ENCODE measurements around the gene EBF3. TPM values are rescaled to one million over a fixed set of nuclear protein-coding genes. Genes with fewer than 3 reads are reported as not detected.

Gene EBF3
- polyA plus RNA-seq, 1 experiment, result 0.32 TPM

DNA sequence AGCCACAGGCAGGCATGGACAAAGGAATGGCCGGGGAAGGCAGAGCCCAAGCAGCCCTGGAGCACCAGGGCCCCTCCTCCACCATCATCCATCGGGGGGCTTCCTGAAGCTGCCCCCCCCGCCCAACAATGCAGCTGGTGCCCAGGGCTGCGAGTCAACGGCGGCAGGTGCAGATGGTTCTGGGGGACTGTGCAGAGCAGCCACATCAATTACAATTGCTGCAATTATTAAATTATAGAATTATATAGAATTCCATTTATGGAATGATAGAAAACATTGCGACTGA is 28.3 kb downstream of the EBF3 start:
- POLR2A ChIA-PET, result no interaction called here
- no peak for TF ChIP-seq CTCF (IDR thresholded peaks at IDR 0.05; ENCODE audit: insufficient read depth, low read depth, low read length)
- CTCF ChIA-PET, result no interaction called here
- Histone ChIP-seq H3K27me3 (ENCODE audit: control insufficient read depth, insufficient read depth, low read length) (no peaks in the 10 kb centered on the region), H3K4me3 (ENCODE audit: low read depth, low read length) (no peak overlapping the region), H3K36me3 (ENCODE audit: control insufficient read depth, insufficient read depth, low read length) (no peaks in the 10 kb centered on the region)
- DNase-seq (ENCODE audit: low read depth), result no peak

DNA sequence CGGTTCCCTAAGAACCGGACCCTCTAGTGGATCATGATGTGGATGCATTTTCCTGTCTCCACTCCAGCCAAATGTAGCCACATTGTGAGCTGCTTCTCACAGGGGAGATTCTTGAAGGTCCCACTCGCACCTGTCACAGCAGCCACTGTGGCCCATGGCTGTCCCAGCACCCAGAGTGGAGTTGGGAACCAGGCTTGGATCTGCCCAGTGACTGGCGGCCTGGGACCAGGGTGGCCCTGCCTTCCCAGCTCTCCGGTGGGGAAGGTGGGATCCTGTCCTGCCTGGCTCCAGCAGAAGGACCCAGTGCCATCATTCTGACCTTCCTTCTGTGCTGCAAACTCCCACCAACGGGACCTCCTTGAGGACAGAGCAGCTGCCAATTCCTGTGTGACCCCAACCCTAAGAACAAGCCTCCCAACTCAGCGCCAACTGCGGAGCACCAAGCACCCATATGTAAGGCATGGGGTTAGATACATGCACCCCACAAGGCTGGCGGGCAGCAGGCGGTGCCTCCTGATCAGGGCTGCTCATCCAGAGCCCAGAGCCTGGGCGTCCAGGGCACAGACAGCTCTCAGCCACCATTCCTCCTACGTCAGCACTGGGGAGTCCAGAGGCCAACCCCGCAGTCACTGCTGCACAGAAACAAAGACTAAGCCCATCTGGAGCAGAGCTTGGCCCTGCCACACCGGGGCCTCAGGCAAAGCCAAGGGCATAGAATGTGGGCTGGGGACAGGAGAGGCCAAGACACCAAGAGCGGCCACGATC is 28.8 kb downstream of the EBF3 start:
- CTCF ChIA-PET, result no interaction called here
- no peak for DNase-seq (ENCODE audit: low read depth)
- Histone ChIP-seq H3K4me3 (ENCODE audit: low read depth, low read length) (no peak overlapping the region), H3K27me3 (ENCODE audit: control insufficient read depth, insufficient read depth, low read length) (no peaks in the 10 kb centered on the region), H3K36me3 (ENCODE audit: control insufficient read depth, insufficient read depth, low read length) (no peaks in the 10 kb centered on the region)
- no peak for TF ChIP-seq CTCF (IDR thresholded peaks at IDR 0.05; ENCODE audit: insufficient read depth, low read depth, low read length)
- POLR2A ChIA-PET, result no interaction called here

DNA sequence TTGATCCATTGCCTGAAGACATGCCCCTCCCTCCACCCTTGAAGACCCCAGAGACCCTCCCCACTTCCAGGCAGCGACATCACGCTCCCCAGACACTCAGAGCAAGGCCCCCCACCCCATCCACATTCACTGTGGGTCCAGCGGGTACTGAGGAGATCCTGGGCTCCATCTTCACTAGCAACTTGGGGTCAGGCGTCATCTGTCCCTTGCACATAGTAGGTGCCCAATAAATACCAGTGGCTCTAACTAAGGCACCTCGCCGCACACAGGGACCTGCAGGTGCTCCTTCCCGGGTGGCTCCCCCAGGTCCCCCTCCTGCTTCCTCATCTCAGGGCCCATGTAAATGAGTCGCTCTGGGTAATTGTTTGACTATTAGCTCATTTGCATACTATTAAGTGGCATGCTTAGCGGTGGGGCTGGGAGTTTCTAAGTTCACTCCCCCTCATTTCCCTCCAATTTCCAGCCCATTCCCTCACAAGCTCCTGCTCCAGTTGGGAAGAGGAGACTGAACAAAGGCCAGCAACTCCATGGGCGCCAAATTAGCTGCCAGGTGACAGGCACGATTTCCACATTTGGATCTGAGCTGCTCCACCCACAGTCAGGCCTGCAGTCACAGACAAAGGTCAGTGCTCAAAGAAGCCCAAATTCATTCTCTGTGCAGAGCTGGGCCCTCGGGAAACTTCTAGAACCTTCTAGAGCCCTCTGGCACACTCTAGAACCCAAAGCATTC is 29.7 kb downstream of the EBF3 start:
- Histone ChIP-seq H3K4me3 (ENCODE audit: low read depth, low read length) (no peak overlapping the region), H3K36me3 (ENCODE audit: control insufficient read depth, insufficient read depth, low read length) (no peaks in the 10 kb centered on the region), H3K27me3 (ENCODE audit: control insufficient read depth, insufficient read depth, low read length) (no peaks in the 10 kb centered on the region)
- ChIA-PET POLR2A (no interaction called here), CTCF (no interaction called here)
- DNase-seq (ENCODE audit: low read depth), result no peak
- no peak for TF ChIP-seq CTCF (IDR thresholded peaks at IDR 0.05; ENCODE audit: insufficient read depth, low read depth, low read length)

GRCh38 chr10:129933456-129934092 is 30.5 kb downstream of the EBF3 start:
- CTCF ChIA-PET, result interaction anchor here (0.5 kb wide), 1 partner anchor 109 kb away, joined by 3 read pairs; no protein-coding TSS in a partner anchor
- Histone ChIP-seq H3K36me3 (ENCODE audit: control insufficient read depth, insufficient read depth, low read length) (no peaks in the 10 kb centered on the region), H3K27me3 (ENCODE audit: control insufficient read depth, insufficient read depth, low read length) (no peaks in the 10 kb centered on the region), H3K4me3 (ENCODE audit: low read depth, low read length) (no peak overlapping the region)
- POLR2A ChIA-PET, result no interaction called here
- DNase-seq (ENCODE audit: low read depth), result no peak
- TF ChIP-seq CTCF (IDR thresholded peaks at IDR 0.05; ENCODE audit: insufficient read depth, low read depth, low read length), result no peak

DNA sequence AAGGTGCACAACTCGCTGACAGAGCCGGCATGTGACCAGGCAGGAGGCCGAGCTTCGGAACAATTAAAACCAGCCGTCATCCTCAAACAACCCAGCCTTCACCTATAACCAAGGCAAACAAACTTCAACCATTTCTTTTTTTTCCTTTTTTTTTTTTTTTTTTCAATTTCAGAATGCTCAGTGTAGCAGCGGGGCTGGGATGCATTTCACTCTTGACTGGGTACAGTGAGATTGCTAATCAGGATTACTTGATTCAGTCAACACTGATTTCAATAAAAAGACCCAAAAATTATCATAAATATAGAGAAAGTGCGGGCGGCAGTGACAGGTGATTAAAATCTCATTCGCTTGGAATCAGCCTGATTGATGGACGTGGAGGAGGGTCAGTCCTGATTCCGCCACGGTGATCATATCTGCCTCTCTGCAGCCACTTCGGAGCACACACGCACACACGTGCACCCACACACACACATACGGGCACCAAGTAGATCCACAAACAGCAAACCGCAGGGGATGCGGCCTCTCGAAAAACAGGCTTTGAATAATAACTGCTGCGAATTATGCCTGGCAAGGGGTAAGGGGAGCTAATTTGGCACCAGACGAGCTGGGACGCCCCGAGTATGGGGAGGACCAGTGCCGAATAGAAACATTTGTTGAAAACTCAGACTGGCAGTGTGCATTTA is 31.2 kb downstream of the EBF3 start:
- no peaks in the 10 kb centered on the region for H3K27me3 ChIP-seq (ENCODE audit: control insufficient read depth, insufficient read depth, low read length)
- DNase-seq (ENCODE audit: low read depth), result no peak
- H3K36me3 ChIP-seq (ENCODE audit: control insufficient read depth, insufficient read depth, low read length), result no peaks in the 10 kb centered on the region
- POLR2A ChIA-PET, result no interaction called here
- CTCF ChIA-PET, result interaction anchor here (0.7 kb wide), 1 partner anchor 25 kb away, joined by 3 read pairs; no protein-coding TSS in a partner anchor
- no peak for TF ChIP-seq CTCF (IDR thresholded peaks at IDR 0.05; ENCODE audit: insufficient read depth, low read depth, low read length)
- no peak overlapping the region for H3K4me3 ChIP-seq (ENCODE audit: low read depth, low read length)
